Breast epithelium (tissue), 4 donors: Measurements from ENCODE around the gene GRB14. TPM values are rescaled to one million over a fixed set of nuclear protein-coding genes. Genes with fewer than 3 reads are reported as not detected.

Source experiments
- DNase-seq, 2 donors: peaks; one replicate each; pipeline ENCODE4 v3.0.0-alpha.2; 2019; ENCODE audit warnings: low spot score in 2 of 2
- H3K27ac ChIP-seq, 2 donors: fragments of 200-600 bp; sonication (generic) in 1 of 2; one replicate each; pipeline ENCODE4 v1.5.1; 2016 to 2019; ENCODE audit warnings: mild to moderate bottlenecking in 1 of 2
- H3K27me3 ChIP-seq, 2 donors: fragments of 200-600 bp; sonication (generic) in 1 of 2; one replicate each; pipeline versions ENCODE4 v1.5.1 to v1.6.0; 2017 to 2019; ENCODE audit warnings: control low read depth in 1 of 2, mild to moderate bottlenecking in 1 of 2
- H3K36me3 ChIP-seq: fragments of 200-600 bp; one replicate; pipeline ENCODE4 v1.5.1; 2019
- H3K4me1 ChIP-seq, 2 donors: fragments of 200-600 bp; sonication (generic); one replicate each; pipeline ENCODE4 v1.5.1; 2016 to 2019; ENCODE audit warnings: control low read depth in 1 of 2
- H3K4me3 ChIP-seq, 3 donors: fragments of 200-600 bp; sonication (generic); 1 replicate in 2 of 3; 2 replicates in 1 of 3; pipeline ENCODE4 v1.5.1; 2016 to 2019; ENCODE audit warnings: mild to moderate bottlenecking in 3 of 3, moderate library complexity in 2 of 3
- H3K9me3 ChIP-seq, 2 donors: fragments of 200-600 bp; sonication (generic) in 1 of 2; one replicate each; pipeline ENCODE4 v1.5.1; 2016 to 2019; ENCODE audit warnings: control low read depth in 1 of 2
- CTCF ChIP-seq, 3 donors: fragments of 450-650 bp; IDR thresholded peaks; one replicate each; pipeline ENCODE4 v1.5.1; 2016 to 2017; ENCODE audit warnings: antibody characterized with exemption in 3 of 3, mild to moderate bottlenecking in 3 of 3, moderate library complexity in 3 of 3
- POLR2A ChIP-seq: fragments of 450-650 bp; IDR thresholded peaks from one replicate; pipeline ENCODE4 v1.6.1; 2016; ENCODE audit warnings: antibody characterized with exemption, mild to moderate bottlenecking, moderate library complexity
- POLR2AphosphoS5 ChIP-seq, 3 donors: sonication (generic); formaldehyde crosslinking; IDR thresholded peaks; one replicate each; pipeline ENCODE4 v1.6.1; 2017; ENCODE audit warnings: antibody characterized with exemption in 3 of 3
- intact Hi-C: fragments of 100-400 bp; cut with DNase I; formaldehyde crosslinking; loops from one replicate; pipeline ENCODE4 v1.15.1; 2023; ENCODE audit warnings: low total_unique reads
- total RNA-seq, 3 donors: library from RNA; depleted of rRNA; stranded (reverse); fragments of >200 nt; gene quantifications; one replicate each; pipeline ENCODE4 v1.1.0, GENCODE V29; 2016

GRB14 gene
- total RNA-seq, 3 donors from 2014 or later, result 2.5 to 13.1 (median 4.6) TPM

- DNase-seq, result no peak
- Histone ChIP-seq H3K9me3 (no peaks in the 10 kb centered on the region), H3K36me3 (no peaks in the 10 kb centered on the region), H3K27me3 (no peaks in the 10 kb centered on the region), H3K4me1 (no peaks in the 10 kb centered on the region), H3K4me3 (no peak overlapping the region), H3K27ac (no peak overlapping the region)
- TF ChIP-seq POLR2AphosphoS5 (IDR thresholded peaks at IDR 0.05), result no peak
- TF ChIP-seq CTCF (IDR thresholded peaks at IDR 0.05), result no peak
- no peak for TF ChIP-seq POLR2A
- intact Hi-C loops, result no loop called here
Observed at GRCh38 chr2:164447660-164448059, 173.6 kb downstream of the GRB14 start.

Other genes with a start within 250 kb of the GRB14 start
- 10 to 100 TPM; 43.6 to 92.8 (median 75.8) TPM for gene COBLL1, start 220.3 kb upstream of the GRB14 start, total RNA-seq